Adrenal gland (tissue), 5 donors: Measurements from ENCODE around the gene ADAMTS6.

Experiments
- CTCF ChIP-seq, 6 experiments: fragments of 450-650 bp in 4 of 6; fragments of 200-600 bp in 2 of 6; sonication (generic) in 1 of 6; IDR thresholded peaks; 1 replicate in 5 of 6; 2 replicates in 1 of 6; pipeline versions ENCODE4 v1.5.1 to v1.8.0; 2016 to 2021; ENCODE audit warnings: antibody characterized with exemption in 6 of 6, mild to moderate bottlenecking in 2 of 6, moderate library complexity in 1 of 6
- POLR2A ChIP-seq, 2 donors: fragments of 450-650 bp; IDR thresholded peaks; one replicate each; pipeline ENCODE4 v1.6.1; 2017; ENCODE audit warnings: antibody characterized with exemption in 2 of 2, mild to moderate bottlenecking in 2 of 2, moderate library complexity in 1 of 2
- donor health status: DM: no; HTN: no; CAD: no.

- no peak for TF ChIP-seq POLR2A (IDR thresholded peaks at IDR 0.05)
- no peak for TF ChIP-seq CTCF (IDR thresholded peaks at IDR 0.05)
These were observed 70.4 kb downstream of the ADAMTS6 start for GRCh38 chr5:65411356-65411755.
